OCI-LY7 (cell line): ENCODE results near the gene ZNRD2. TPM values are rescaled to one million over a fixed set of nuclear protein-coding genes. Genes with fewer than 3 reads are reported as not detected.

Experiments
- BruUV-seq: library from RNA; stranded (reverse); fragments of 400-500 nt; replicated peaks from 2 replicates; lab custom pipeline; 2021; lab: Mats Ljungman, UMichigan
- CTCF ChIA-PET: fragments of 300-600 bp; sonication (Branson Sonifier 250); formaldehyde crosslinking; loops from one replicate; lab custom pipeline; 2022; ENCODE audit warnings: antibody characterized with exemption; ENCODE audit not compliant: unreplicated experiment; lab: Charles Lee
- POLR2A ChIA-PET: fragments of 300-600 bp; sonication (Branson Sonifier 250); formaldehyde crosslinking; loops from one replicate; lab custom pipeline; 2022; ENCODE audit warnings: antibody characterized with exemption; lab: Charles Lee
- DNase-seq: peaks from one replicate; pipeline ENCODE4 v3.0.0-alpha.2; 2015; ENCODE audit warnings: low spot score
- H2AFZ ChIP-seq: fragments of 200-600 bp; sonication (generic), shearing (Covaris generic); 2 replicates; pipeline ENCODE4 v1.6.1; 2014; ENCODE audit warnings: mild to moderate bottlenecking, antibody characterized with exemption, low read length, moderate library complexity
- H3K27ac ChIP-seq: fragments of 200-600 bp; sonication (generic); 2 replicates; pipeline ENCODE4 v1.5.1; 2014; ENCODE audit warnings: mixed run types, low read depth, mild to moderate bottlenecking, moderate library complexity, low read length, inconsistent platforms; ENCODE audit not compliant: poor library complexity, severe bottlenecking
- H3K36me3 ChIP-seq: fragments of 200-600 bp; sonication (generic); 2 replicates; pipeline ENCODE4 v1.6.1; 2014; ENCODE audit warnings: mild to moderate bottlenecking, antibody characterized with exemption, low read length, moderate library complexity, mixed read lengths; ENCODE audit not compliant: insufficient read depth
- H3K4me1 ChIP-seq: fragments of 200-600 bp; sonication (generic); 2 replicates; pipeline ENCODE4 v1.5.1; 2014; ENCODE audit warnings: mild to moderate bottlenecking, low read length; ENCODE audit not compliant: insufficient read depth, poor library complexity, severe bottlenecking
- H3K4me2 ChIP-seq: fragments of 200-600 bp; sonication (generic); 2 replicates; pipeline ENCODE4 v1.6.1; 2014; ENCODE audit warnings: mild to moderate bottlenecking, low read length
- H3K4me3 ChIP-seq: fragments of 200-600 bp; sonication (generic); 2 replicates; pipeline ENCODE4 v1.5.1; 2014; ENCODE audit warnings: mild to moderate bottlenecking, low read depth, low read length; ENCODE audit not compliant: poor library complexity, severe bottlenecking
- H3K79me2 ChIP-seq: fragments of 200-600 bp; sonication (generic); 2 replicates; pipeline ENCODE4 v1.6.1; 2016; ENCODE audit warnings: low read depth, mild to moderate bottlenecking, low read length, moderate library complexity, mixed read lengths; ENCODE audit not compliant: insufficient read depth
- H3K9me2 ChIP-seq: fragments of 200-600 bp; sonication (generic); 2 replicates; pipeline ENCODE4 v1.6.1; 2016; ENCODE audit warnings: mild to moderate bottlenecking, low read length, mixed read lengths; ENCODE audit not compliant: insufficient read depth
- H3K9me3 ChIP-seq: fragments of 200-600 bp; sonication (generic); 2 replicates; pipeline ENCODE4 v1.6.1; 2014; ENCODE audit warnings: mild to moderate bottlenecking, mixed run types, low read length, mixed read lengths
- H4K20me1 ChIP-seq: fragments of 200-600 bp; sonication (generic); 2 replicates; pipeline ENCODE4 v1.6.1; 2014; ENCODE audit warnings: mild to moderate bottlenecking, antibody characterized with exemption, low read length, moderate library complexity, mixed read lengths; ENCODE audit not compliant: insufficient read depth
- EZH2phosphoT487 ChIP-seq: fragments of 200-600 bp; sonication (generic); IDR thresholded peaks from 2 replicates; pipeline ENCODE4 v1.6.1; 2018; ENCODE audit warnings: low read depth, borderline replicate concordance, mild to moderate bottlenecking, mixed run types, antibody characterized with exemption, low read length, moderate library complexity, mixed read lengths
- intact Hi-C: fragments of 100-400 bp; cut with micrococcal nuclease; formaldehyde crosslinking; loops from one replicate; pipeline ENCODE4 v1.10.0; 2022; ENCODE audit not compliant: unreplicated experiment
- total RNA-seq, 2 experiments: library from RNA; depleted of rRNA in 1 of 2; stranded (reverse); fragments of >200 nt in 1 of 2; shearing (Covaris generic) in 1 of 2; gene quantifications; 2 replicates each; pipeline ENCODE4 v1.2.3, GENCODE V29; 2014 to 2022
- TF ChIP-seq, protein P1 (sequence below): fragments of 200-600 bp; sonication (generic); conservative IDR thresholded peaks from 2 replicates; pipeline ENCODE4 v1.5.1; 2014; ENCODE audit warnings: mild to moderate bottlenecking, antibody characterized with exemption, low read length, moderate library complexity, mixed read lengths

ZNRD2 gene
- total RNA-seq, 2 experiments from 2014 or later, result 43.4 to 60.4 TPM

DNA sequence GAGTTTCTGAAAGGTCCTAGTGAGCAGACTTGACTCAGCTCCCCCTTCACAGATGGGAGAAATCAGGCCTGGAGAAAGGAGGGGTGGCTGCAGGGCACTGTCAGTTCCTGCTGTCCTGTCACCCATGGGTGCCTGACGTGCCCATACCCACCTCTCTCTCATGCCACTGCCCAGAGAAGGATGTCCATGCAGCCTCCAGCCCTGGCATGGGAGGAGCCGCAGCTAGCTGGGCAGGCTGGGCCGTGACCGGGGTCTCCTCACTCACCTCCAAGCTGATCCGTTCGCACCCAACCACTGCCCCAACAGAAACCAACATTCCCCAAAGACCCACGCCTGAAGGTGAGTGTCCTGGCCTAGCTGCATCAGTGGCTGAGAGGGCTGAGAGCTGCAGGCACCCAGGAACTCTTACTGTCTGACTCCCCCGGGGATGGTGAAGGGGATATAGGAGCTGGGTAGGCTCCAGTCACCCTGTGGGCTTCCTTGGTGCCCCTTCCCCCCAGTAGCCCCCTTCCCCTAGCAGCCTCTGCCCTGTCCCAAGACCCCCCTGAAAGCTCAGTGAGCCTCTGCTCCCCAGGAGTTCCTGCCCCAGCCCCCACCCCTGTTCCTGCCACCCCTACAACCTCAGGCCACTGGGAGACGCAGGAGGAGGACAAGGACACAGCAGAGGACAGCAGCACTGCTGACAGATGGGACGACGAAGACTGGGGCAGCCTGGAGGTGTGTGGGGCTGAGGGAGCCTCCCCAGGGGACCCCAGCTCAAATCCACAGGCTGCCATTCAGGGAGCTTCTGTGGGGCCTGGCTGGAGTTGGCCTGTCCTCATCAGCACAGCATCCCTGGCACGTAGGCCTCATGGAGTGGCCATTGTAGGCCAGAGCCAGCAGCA, 33.6 kb upstream of the ZNRD2 start:
- POLR2A ChIA-PET, result interaction anchor here (0.6 kb wide), 2 partner anchors 28 to 129 kb away, joined by 3 to 4 read pairs; no protein-coding TSS in a partner anchor
- no peaks in the 10 kb centered on the region for H4K20me1 ChIP-seq
- BruUV-seq, result no TSS peak
- no peaks in the 10 kb centered on the region for H3K79me2 ChIP-seq
- no peak overlapping the region for H2AFZ ChIP-seq
- H3K4me2 ChIP-seq, result no peak overlapping the region
- no peaks in the 10 kb centered on the region for H3K9me2 ChIP-seq
- peaks cover 22% of the 10 kb centered on the region; the same call in 1 of the 2 replicates for H3K36me3 ChIP-seq
- DNase-seq, result no peak
- intact Hi-C loops, result no loop called here
- peaks cover 16% of the 10 kb centered on the region for H3K4me1 ChIP-seq
- TF ChIP-seq, protein P1, sequence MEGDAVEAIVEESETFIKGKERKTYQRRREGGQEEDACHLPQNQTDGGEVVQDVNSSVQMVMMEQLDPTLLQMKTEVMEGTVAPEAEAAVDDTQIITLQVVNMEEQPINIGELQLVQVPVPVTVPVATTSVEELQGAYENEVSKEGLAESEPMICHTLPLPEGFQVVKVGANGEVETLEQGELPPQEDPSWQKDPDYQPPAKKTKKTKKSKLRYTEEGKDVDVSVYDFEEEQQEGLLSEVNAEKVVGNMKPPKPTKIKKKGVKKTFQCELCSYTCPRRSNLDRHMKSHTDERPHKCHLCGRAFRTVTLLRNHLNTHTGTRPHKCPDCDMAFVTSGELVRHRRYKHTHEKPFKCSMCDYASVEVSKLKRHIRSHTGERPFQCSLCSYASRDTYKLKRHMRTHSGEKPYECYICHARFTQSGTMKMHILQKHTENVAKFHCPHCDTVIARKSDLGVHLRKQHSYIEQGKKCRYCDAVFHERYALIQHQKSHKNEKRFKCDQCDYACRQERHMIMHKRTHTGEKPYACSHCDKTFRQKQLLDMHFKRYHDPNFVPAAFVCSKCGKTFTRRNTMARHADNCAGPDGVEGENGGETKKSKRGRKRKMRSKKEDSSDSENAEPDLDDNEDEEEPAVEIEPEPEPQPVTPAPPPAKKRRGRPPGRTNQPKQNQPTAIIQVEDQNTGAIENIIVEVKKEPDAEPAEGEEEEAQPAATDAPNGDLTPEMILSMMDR, result no peak
- no peak for TF ChIP-seq EZH2phosphoT487
- CTCF ChIA-PET, result no interaction called here
- no peak overlapping the region for H3K27ac ChIP-seq
- H3K9me3 ChIP-seq, result no peaks in the 10 kb centered on the region
- H3K4me3 ChIP-seq, result no peak overlapping the region

DNA sequence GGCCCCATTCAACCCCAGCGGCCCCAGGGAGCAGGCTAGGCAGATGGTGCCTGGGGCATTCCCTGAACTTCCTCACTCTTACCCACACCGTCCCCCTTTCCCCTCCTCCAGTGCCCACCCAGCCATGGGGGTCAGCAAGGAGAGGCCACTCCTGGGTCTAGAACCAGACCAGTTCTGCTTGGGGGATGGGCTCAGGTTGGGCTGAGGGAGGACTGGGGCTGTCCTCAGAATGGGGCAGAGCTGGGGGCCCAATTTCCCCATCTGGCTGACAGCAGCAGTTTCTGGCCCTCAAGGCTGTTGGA, 33.0 kb upstream of the ZNRD2 start:
- Histone ChIP-seq H4K20me1 (no peaks in the 10 kb centered on the region), H3K79me2 (no peaks in the 10 kb centered on the region), H3K9me2 (no peaks in the 10 kb centered on the region), H3K9me3 (no peaks in the 10 kb centered on the region), H3K4me2 (no peak overlapping the region), H3K36me3 (peaks cover 18% of the 10 kb centered on the region; the same call in 1 of the 2 replicates), H3K4me3 (no peak overlapping the region), H3K4me1 (peaks cover 20% of the 10 kb centered on the region), H3K27ac (no peak overlapping the region), H2AFZ (no peak overlapping the region)
- TF ChIP-seq EZH2phosphoT487, result no peak
- TF ChIP-seq, protein P1, result no peak
- POLR2A ChIA-PET, result no interaction called here
- no TSS peak for BruUV-seq
- intact Hi-C loops, result no loop called here
- DNase-seq, result no peak
- CTCF ChIA-PET, result no interaction called here

DNA sequence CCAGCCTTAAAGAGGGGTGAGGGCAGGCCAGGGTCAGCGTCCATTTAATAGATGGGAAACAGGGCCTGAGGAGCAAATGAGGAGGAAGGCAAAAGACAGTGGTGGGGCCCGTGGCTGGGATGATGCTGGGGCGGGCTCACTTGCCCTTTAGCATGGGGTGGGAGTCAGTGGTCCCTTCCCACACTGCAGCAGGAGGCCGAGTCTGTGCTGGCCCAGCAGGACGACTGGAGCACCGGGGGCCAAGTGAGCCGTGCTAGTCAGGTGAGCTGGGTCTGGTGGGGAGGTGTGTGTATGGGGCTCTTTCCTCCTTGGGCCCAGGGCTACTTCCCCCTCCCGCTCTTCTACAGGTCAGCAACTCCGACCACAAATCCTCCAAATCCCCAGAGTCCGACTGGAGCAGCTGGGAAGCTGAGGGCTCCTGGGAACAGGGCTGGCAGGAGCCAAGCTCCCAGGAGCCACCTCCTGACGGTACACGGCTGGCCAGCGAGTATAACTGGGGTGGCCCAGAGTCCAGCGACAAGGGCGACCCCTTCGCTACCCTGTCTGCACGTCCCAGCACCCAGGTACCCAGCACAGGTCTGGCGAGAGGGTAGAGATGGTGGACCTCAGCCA, 32.6 kb upstream of the ZNRD2 start:
- Histone ChIP-seq H3K79me2 (no peaks in the 10 kb centered on the region), H3K4me3 (no peak overlapping the region), H2AFZ (no peak overlapping the region), H3K36me3 (peaks cover 13% of the 10 kb centered on the region; the same call in 1 of the 2 replicates), H4K20me1 (no peaks in the 10 kb centered on the region), H3K9me2 (no peaks in the 10 kb centered on the region), H3K27ac (no peak overlapping the region), H3K4me1 (peaks cover 20% of the 10 kb centered on the region), H3K9me3 (no peaks in the 10 kb centered on the region), H3K4me2 (no peak overlapping the region)
- CTCF ChIA-PET, result no interaction called here
- no peak for DNase-seq
- POLR2A ChIA-PET, result no interaction called here
- BruUV-seq, result no TSS peak
- TF ChIP-seq EZH2phosphoT487, result no peak
- TF ChIP-seq, protein P1, result no peak
- intact Hi-C loops, result no loop called here
